Amniotic stem cell (primary cell): ENCODE measurements around the gene TMEM222.

Experiments
- DNase-seq: peaks from one replicate; lab custom pipeline; 2025; lab: John Stamatoyannopoulos, UW

The TMEM222 gene

DNA sequence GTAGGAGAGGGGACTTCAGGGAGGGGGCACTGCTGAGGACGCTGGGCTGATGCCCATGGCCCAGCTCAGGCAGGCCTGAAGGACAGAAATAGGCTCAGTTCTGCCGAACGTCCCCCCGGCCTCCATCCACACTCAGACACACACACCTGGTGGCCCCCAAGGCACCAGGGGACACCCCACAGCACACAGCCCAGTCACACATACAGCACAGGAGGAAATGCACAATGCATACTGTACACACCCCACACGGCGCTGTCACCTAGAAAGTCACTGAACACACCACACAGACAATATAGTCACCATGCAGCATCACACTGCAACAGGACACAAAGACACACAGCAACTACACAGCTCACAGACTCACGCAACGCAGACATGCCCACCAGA is 20.4 kb downstream of the TMEM222 start:
- no peak for DNase-seq

DNA sequence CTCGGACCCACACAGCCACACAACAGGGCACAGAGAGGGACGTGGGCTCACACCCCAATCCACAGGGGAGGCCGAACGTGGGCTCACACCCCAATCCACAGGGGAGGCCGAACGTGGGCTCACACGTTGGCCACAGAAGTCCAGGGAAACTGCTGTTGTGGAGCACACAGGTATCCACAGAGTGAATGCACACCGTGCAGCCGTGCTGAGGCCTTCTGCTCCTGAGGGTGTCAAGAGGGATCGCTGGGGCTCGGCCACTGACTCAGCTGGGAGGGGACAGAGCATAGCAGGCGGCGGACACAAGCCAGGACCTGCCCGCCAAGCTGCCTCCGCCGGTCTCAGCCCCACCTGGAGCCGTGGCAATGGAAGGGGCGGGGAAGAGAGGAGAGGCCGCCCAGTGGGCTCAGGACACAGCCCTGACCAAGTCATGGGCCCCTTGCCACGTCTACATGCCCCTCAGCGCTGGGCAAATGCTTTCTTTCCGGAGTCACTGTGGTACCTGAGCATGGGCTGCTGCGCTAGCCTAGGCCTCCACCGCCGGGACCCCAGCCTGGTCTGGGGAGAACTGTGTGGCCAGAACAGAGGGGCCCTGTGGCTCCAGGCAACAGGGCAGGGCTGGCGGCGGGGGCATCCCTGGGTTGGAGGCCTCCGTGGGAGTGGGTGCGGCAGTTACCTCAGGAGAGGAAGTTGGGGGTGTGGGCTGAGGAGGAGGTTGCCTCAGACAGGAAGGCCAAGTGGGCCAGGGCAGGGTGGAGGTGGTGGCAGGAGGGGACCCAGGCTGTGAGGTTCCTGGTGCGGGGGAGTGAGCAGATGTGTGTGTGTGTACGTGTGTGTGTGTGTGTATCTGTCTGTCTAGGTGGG is 21.0 kb downstream of the TMEM222 start:
- DNase-seq: no peak

DNA sequence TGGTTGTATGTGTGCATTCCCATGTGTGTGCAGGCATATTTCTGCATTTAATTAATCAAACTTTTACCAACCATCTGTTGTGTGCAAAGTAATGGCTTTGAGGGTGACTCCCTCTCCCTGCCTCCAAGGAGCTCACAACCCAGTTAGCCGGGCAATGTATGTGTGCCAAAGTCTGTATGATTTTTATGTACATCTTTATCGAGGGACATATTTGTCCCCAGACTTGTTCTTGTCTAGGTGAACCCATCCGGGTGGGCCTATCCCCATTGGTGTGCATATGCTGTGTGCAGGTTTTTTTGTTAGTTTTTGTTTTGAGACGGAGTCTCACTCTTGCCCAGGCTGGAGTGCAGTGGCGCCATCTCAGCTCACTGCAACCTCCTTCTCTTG is 21.7 kb downstream of the TMEM222 start:
- DNase-seq: no peak

DNA sequence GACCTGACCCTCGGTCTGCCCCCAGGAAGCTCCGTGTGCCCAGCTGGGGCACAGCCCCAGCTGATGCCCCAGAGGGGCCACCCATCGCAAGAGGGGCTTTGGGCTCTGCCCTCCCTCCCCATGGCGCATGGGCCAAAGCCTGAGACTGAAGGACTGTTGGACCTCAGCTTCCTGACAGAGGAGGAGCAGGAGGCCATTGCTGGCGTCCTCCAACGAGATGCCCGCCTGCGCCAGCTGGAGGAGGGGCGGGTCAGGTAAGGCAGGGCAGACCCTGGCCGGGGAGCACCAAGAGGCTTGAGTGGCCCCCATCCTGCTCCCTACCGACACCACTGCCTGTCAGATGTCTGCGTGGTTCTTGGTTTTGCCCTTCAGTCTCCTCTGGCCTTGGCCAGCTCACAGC is 23.3 kb downstream of the TMEM222 start:
- DNase-seq: no peak

DNA sequence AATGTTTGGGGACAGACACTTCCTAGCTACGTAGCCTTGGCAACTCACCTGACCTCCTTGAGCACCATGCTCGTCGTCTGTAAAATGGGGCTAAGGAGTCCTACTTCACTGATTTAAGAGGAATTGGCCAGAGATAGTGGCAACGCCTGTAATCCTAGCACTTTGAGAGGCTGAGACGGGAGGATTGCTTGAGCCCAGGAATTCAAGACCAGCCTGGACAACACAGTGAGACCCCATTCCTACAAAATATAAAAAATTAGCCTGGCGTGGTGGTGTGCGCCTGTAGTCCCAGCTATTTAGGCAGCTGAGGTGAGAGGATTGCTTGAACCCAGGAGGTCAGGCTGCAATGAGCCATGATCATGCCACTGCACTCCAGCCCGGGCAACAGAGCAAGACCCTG is 24.4 kb downstream of the TMEM222 start:
- DNase-seq: no peak

DNA sequence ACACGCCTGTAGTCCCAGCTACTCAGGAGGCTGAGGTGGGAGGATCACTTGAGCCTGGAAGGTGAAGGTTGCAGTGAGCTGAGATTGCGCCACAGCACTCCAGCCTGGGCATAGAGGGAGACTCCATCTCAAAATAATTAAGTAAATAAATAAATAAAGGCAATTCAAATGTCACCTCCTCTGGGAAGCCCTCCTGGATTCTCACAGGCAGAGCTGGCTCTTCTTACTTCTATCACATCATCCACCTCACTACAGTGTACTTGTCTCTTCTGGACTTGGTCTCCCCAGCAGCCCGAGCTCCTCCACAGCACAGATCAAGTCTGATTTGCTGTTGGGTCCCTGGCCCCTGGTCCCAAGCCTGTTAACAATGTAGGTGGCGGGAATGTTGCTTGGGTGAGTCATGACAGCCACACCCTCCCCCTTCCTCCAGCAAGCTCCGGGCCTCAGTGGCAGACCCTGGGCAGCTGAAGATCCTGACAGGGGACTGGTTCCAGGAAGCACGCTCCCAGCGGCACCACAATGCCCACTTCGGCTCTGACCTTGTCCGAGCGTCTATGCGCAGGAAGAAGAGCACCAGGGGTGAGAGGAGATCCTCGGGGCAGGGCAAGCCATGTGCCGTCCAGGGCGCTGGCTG is 25.1 kb downstream of the TMEM222 start:
- DNase-seq: no peak

DNA sequence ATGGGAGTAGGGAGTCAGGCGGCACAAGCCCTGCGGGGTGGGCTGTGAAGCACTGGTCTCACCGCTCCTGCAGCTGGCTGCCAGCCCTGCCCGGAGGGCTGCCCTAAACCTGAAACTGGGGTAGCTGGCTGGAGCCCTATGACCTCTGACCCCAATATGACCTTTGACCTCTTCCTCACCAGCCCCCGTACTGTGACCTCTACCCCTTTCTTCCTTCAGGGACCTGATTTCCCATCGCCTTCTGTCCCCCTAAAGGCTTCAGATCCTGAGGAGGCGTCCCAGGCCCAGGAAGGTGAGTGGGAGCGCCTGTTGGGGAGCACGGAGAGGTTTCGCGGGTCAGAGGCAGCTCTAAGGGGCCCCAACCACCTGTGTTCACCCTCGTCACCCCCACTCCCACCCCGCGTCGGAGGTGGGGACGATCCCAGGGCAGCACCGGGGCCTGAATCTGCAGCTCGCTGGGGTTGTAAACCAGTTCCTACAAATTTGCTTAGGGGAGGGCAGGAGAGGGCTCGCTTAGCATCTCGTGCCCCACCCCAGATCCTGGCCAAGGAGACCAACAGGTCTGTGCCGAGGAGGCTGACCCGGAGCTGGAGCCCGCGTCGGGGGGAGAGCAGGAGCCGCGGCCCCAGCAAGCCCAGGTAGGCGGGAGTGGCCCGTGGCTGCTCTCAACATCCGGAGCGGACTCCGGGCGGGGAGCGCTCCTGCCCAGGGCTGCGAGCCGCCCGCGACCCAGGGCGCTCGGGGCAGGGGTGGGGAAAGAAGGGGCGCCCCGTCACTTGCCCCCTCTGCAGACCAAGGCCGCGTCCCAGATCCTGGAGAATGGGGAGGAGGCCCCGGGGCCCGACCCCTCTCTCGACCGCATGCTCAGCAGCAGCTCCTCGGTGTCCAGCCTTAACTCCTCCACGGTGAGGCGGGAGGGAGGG is 27.2 kb downstream of the TMEM222 start:
- no peak for DNase-seq

DNA sequence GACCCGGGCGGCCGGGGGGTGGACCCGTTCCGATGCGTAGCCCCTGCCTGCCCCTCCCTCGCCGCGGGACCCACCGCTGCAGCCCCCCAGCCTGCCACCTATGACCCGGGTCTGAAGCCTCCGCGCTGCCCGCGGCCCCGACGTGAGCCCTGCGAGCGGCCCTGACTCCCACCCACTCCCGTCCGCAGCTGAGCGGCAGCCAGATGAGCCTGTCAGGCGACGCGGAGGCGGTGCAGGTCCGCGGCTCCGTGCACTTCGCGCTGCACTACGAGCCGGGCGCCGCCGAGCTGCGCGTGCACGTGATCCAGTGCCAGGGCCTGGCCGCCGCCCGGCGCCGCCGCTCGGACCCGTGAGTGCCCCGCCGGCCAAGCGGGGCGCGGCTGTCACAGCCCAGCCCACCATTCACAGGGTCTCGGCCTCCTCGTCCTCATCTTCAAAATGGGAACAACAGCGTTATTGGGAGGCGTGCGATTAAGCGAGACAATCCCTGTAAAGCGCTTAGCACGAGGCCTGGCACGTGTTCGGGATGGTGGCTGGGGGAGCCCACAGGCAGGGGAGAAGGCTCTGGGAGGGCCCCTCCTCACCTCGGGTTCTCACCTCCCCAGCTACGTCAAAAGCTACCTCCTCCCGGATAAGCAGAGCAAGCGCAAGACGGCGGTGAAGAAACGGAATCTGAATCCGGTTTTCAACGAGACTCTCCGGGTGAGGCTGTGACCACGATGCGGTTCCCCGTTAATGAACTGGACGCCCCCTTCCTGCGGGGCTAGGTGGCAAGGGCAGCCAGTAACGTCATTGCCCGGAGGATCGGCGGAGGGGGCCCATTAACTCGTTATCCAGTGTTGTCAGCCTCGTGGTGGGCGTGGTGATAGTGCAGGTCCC is 28.1 kb downstream of the TMEM222 start:
- DNase-seq: no peak

DNA sequence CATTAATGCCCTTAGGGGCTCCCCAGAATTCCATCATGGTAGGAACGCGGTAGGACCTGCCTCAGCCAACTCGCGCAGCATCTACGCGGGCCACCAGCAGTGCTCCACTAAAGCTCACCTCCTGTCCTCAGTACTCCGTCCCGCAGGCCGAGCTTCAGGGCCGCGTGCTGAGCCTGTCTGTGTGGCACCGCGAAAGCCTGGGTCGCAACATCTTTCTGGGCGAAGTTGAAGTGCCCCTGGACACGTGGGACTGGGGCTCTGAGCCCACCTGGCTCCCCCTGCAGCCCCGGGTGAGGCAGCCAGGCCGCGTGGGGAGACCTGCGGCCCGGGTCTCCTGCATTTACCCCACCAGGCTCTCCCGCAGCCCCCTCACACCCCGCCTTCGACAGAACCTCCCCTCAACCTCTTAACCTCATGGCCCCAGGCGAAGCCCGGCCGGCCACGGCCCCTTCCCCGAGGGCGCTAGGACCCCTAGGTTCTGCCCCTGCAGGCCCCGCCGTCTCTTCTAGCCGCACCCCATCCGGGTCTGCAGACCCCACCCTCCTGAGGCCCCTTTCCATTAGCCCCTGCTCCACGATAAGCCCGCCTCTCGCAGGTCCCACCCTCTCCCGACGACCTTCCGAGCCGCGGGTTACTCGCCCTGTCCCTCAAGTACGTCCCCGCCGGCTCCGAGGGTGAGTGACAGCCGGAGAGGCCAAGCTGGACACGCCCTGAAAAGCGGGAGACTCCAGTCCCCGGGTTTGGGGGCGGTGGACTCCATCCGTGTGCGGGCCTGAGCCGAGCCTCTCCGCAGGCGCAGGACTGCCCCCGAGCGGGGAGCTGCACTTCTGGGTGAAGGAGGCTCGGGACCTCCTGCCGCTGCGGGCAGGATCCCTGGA is 28.9 kb downstream of the TMEM222 start:
- DNase-seq: no peak

DNA sequence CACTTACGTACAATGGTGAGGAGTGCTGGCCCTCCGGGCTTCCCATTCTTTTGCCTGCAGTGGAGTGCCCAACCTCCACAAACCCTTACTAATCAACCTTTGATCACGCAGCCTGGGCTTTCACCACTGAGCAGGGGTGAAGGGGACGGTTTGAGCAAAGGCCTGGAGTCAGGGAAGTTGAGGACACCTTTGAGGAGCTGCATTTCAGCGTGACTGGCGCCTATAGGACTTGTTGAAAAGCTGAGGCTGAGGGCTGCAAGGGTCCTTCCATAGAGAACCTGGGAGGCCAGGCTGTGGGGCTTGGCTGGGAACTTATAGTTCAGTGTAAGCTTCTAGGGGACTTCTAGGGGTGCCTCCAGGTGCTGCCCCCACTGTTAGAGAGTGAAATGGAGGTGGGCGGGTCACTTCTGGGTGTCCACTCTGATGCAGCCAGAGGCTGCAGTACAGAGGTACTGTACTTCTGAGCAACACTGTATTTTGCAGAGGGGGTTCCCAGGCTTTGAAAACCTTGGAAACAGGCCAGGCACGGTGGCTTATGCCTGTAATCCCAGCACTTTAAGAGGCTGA is 29.7 kb downstream of the TMEM222 start:
- no peak for DNase-seq

DNA sequence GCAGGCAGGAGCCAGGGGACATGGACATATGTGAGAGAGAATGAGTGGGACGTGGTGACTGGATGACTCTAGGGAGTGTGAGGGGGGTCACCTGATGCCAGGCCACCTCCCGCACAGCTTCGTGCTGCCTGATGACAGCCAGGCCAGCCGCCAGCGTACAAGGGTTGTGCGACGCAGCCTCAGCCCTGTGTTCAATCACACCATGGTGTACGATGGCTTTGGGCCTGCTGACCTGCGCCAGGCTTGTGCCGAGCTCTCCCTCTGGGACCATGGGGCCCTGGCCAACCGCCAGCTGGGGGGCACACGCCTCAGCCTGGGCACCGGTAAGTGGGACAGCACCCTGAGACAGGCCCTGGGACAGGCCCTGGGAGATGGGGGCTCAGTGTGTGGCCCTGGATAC is 31.2 kb downstream of the TMEM222 start:
- no peak for DNase-seq

DNA sequence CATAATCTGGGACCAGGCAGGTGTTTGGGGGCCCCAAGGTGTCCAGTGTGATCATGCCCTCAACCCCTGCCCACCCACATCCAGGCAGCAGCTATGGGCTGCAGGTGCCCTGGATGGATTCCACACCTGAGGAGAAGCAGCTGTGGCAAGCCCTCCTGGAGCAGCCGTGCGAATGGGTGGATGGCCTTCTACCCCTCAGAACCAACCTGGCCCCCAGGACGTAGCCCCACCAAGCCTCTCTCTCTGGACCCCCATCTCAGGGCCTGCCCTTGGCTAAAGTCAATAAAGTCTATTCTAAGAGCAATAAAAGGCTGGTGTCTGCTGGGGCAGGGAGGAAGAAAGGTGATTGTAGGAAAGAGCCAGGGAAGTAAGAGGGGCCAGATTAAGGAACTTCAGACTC is 31.7 kb downstream of the TMEM222 start:
- DNase-seq: no peak

DNA sequence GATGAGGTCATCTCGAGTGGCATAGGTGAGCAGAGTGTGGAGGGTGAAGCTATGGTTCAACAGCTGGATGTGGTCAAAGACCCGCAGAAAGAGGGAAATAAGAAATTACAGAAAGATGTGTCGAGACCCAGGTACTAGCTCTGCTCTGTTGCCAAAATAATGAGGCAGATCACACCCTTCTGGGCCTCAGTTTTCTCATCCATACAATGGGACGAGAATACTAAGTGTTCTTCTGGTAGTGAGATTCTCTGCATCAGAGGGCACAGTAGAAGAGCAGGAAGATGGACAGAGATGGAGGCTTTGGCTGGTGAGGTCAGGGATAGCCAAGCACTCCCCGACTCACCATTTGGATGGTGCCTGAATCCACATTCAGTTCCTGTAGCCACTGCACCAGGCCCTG is 33.7 kb downstream of the TMEM222 start:
- DNase-seq: no peak

DNA sequence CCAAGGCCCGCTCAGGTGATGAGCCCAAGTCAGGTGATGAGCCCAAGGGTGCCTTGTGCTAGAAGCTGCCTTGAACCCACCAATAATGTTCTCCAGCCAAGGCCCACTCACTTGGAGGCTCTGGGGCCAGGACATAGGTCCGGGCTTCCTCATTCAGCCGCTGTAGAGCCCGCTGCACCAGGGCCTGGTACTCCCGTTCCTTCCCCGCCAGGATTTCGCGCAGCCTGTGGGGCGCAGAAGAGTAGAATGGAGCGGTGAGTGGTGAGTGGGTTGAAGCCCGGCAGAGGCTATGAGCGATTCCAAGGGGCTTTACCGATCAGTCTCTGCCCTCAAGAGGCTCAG is 34.3 kb downstream of the TMEM222 start:
- no peak for DNase-seq

DNA sequence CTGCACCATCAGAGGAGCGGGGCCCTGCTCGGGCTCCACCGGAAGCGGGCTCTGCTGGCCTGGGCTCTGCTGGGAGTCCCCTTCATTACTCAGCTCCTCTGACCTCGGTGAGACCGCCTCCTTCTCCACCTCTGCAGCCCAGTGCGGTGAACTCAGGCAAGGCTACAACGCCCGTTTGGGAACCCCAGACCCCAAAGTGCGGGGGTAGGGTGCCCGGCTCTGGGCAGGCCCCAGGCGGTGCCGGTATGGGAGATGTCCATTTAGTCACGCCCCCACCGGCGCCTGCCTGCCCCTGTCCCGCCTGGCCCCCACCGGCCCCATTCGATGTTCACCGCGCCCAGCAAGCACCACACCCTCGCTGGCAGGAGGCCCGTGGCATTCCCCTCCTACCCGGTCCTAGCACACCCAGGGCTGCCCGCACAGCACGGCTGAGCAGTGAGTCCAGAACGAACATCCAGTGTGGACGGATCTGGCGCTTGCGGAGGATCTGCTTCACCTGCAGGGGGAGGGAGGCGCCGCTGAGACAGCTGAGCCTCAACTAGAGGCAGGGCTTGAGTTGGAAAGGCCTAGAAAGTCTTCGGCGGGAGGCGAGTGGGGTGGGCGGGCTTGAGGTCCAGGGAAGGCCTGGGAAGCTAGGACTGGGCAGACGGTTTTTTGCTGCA is 34.8 kb downstream of the TMEM222 start:
- DNase-seq: no peak

DNA sequence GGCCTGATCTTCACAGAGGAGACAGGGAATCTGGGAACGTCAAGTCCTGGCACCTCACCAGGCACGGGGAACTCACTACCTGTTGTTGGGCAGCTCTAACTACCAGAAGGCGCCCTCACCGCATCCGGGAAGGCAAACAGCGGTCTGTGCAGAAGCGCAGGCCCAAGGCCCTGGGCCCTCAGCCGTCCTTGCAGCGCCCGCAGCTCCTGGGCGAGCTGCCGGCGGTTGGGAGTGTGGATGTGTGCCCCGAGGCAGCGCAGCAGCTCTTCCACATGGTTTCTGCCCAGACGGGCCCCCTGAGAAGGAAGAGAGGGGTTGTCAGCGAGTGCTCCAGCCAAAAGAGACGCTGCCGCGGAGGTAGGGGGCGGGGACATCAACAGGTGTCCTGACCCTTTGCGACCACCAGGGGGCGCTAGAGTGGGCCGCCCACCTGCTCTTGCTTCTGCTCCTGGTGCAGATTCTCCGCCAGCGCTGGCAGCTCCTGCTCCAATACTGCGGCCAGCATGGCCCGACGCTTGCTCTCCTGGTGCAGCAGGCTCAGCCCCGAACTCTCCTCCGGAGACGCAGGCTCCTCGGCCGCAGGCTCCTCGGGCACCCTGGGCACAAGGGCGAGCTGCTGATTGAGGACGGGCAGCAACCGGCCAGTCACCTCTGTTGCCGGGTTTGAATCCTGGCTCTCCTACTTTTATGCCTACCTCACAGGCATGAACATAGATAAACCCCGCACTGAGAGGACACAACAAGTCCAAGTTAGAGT is 35.5 kb downstream of the TMEM222 start:
- DNase-seq: no peak

DNA sequence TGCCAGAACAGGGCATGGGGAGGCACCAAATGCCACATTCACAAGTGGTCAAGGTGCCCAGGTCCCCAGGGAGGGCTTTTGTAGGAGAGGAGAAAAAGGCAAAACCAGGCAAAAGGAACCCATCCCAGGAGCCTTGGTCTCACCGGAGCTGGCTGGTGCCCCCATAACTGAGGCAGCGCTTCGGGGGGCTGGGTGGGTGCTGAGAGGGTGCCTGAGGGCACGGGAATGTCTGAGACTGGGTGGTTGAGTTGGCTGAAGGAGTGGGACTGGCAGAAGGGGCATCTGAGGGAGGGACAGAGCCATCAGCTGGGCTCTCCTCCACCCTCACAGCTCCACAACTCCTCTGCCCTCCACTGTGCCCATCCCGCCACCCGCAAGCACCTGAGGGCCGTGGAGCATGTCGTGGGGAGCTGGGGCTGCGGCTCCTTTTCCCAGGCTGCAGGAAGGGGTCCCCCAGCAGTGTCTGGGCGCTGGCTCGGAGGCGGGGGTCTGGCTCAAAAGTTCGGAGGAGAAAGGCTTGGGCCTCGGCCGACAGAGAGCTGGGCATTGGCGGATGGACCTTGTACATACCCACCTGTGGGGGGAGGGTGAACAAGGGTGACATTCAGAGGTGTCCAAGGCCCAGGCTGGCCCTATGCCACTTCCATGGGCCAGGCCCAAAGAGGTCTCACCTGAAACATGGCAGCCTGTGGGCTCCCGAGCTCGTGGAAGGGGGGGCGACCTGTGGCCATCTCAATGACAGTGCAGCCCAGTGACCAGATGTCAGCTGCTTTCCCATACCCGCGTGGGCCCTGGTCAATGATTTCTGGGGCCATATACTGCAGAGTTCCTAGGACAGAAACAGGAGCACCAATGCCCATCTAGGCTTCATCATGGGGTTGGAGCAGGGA is 36.3 kb downstream of the TMEM222 start:
- DNase-seq: no peak

DNA sequence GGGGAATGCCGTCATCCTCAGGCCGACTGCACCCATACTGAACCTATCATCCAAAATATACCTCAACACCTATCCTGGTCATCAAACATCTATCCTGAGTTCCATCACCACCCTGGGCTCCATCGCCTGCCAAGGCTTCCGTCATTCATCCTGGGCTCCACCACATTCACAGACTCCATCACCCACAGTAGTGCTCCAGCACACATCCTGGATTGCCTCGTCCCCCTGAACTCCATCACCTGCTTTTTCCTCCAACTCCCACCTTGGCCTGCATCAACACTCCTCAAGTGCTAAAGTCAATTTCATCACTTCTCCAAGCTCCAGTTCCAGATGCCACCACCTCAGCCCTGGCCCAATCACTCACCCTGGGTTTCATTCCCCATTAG is 37.0 kb downstream of the TMEM222 start:
- DNase-seq: no peak
